ENCODE data around the gene SLC39A11.
A peak's percentile ranks its signal among the peaks of the same experiment; 100 is the strongest.
"Not testable (repeated sequence)": the region's sequence is repeated elsewhere in the genome, so short reads cannot be mapped to it uniquely, and the experiment has no call there.

SLC39A11 gene

GRCh38 chr17:73092523-73093135, at the start of gene SLC39A11:
SLC39A11 (minus strand) TSS chr17:73092688; CDS start chr17:73088764, 3,924 bp downstream.
- DNase-seq (ENCODE audit: low spot score): peak; percentile 96

GRCh38 chr17:73141411-73141810, 48.9 kb upstream of the SLC39A11 start:
- no peak for DNase-seq (ENCODE audit: low spot score)

GRCh38 chr17:73140566-73140965, 48.1 kb upstream of the SLC39A11 start:
- DNase-seq (ENCODE audit: low spot score): no peak

- no peak for DNase-seq (ENCODE audit: low spot score)
Measured at GRCh38 chr17:73139296-73139695, 46.8 kb upstream of the SLC39A11 start.

- no peak for DNase-seq (ENCODE audit: low spot score)
Measured at GRCh38 chr17:73138541-73139138, 46.2 kb upstream of the SLC39A11 start.

GRCh38 chr17:73137376-73137775, 44.9 kb upstream of the SLC39A11 start:
- no peak for DNase-seq (ENCODE audit: low spot score)

GRCh38 chr17:73135766-73136165, 43.3 kb upstream of the SLC39A11 start:
- DNase-seq (ENCODE audit: low spot score): no peak

- DNase-seq (ENCODE audit: low spot score): no peak
Measured at GRCh38 chr17:73133911-73134649, 41.6 kb upstream of the SLC39A11 start.

GRCh38 chr17:73132085-73132492, 39.6 kb upstream of the SLC39A11 start:
- no peak for DNase-seq (ENCODE audit: low spot score)

GRCh38 chr17:73131439-73131838, 39.0 kb upstream of the SLC39A11 start:
- not testable (repeated sequence) for DNase-seq (ENCODE audit: low spot score)

- DNase-seq (ENCODE audit: low spot score): no peak
Measured at GRCh38 chr17:73130977-73131376, 38.5 kb upstream of the SLC39A11 start.

GRCh38 chr17:73128496-73128895, 36.0 kb upstream of the SLC39A11 start:
- no peak for DNase-seq (ENCODE audit: low spot score)

- no peak for DNase-seq (ENCODE audit: low spot score)
Measured at GRCh38 chr17:73126716-73127473, 34.4 kb upstream of the SLC39A11 start.

GRCh38 chr17:73123606-73124320, 31.3 kb upstream of the SLC39A11 start:
- no peak for DNase-seq (ENCODE audit: low spot score)

GRCh38 chr17:73122953-73123605, 30.6 kb upstream of the SLC39A11 start:
- no peak for DNase-seq (ENCODE audit: low spot score)

GRCh38 chr17:73121506-73121905, 29.0 kb upstream of the SLC39A11 start:
- no peak for DNase-seq (ENCODE audit: low spot score)

GRCh38 chr17:73119631-73120030, 27.1 kb upstream of the SLC39A11 start:
- no peak for DNase-seq (ENCODE audit: low spot score)

- no peak for DNase-seq (ENCODE audit: low spot score)
Measured at GRCh38 chr17:73118951-73119391, 26.5 kb upstream of the SLC39A11 start.

GRCh38 chr17:73118139-73118538, 25.7 kb upstream of the SLC39A11 start:
- no peak for DNase-seq (ENCODE audit: low spot score)

- no peak for DNase-seq (ENCODE audit: low spot score)
Measured at GRCh38 chr17:73112246-73112645, 19.8 kb upstream of the SLC39A11 start.

- no peak for DNase-seq (ENCODE audit: low spot score)
Measured at GRCh38 chr17:73111386-73111785, 18.9 kb upstream of the SLC39A11 start.
